ENCODE measurements around the gene ADAMTSL2. TPM values are rescaled to one million over a fixed set of nuclear protein-coding genes. Genes with fewer than 3 reads are reported as not detected.

ADAMTSL2 gene
- total RNA-seq, 2 donors from 2014 or later, result 0.24 to 0.74 TPM

GRCh38 chr9:133525677-133526076, 8.8 kb upstream of the ADAMTSL2 start:
- Histone ChIP-seq H3K27ac (no peak overlapping the region), H3K9ac (ENCODE audit: low read depth in 2 of 2, low read length in 2 of 2) (no peak overlapping the region), H3K36me3 (no peaks in the 10 kb centered on the region), H3K4me1 (no peaks in the 10 kb centered on the region), H3K4me3 (no peak overlapping the region), H3K9me3 (no peaks in the 10 kb centered on the region), H3K27me3 (no peaks in the 10 kb centered on the region)
- no peak for DNase-seq
- TF ChIP-seq CTCF (IDR thresholded peaks at IDR 0.05), result no peak
- intact Hi-C loops (cut with DNase I), result no loop called here

DNA sequence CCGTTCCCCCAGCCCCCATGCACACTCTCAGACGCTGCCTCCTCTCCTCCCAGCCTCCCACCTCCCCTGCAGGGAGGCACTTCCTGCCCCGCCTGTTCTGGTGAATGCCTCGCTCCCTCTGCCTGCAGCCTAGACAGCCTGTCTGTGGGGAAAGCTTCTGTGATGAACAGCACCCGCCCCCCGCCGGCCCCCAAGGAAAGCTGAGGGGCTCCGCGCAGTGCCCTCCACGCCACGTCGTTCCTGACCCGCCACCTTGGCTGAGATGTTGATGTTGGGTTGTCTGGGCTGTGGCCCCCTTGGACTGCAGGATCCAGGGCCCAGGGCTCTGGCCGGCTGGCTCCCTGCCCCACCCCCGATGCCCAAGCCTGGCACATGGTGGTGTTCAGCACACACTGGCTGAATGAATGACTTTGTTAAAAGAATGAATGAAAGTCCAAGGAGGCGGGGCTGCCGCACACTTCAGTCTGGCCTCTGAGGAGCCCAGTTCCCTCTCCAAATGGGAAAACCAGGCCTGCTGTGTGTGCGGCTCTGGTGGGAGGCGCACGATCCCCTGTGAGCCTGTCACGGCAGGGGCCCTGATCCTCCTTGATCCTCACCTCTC, 7.7 kb upstream of the ADAMTSL2 start:
- no peak overlapping the region for H3K4me3 ChIP-seq
- no peak overlapping the region for H3K27ac ChIP-seq
- H3K9me3 ChIP-seq, result no peaks in the 10 kb centered on the region
- H3K9ac ChIP-seq (ENCODE audit: low read depth in 2 of 2, low read length in 2 of 2), result no peak overlapping the region
- DNase-seq, result no peak
- no peak for TF ChIP-seq CTCF (IDR thresholded peaks at IDR 0.05)
- H3K27me3 ChIP-seq, result no peaks in the 10 kb centered on the region
- H3K4me1 ChIP-seq, result no peaks in the 10 kb centered on the region
- intact Hi-C loops (cut with DNase I), result no loop called here
- no peaks in the 10 kb centered on the region for H3K36me3 ChIP-seq

DNA sequence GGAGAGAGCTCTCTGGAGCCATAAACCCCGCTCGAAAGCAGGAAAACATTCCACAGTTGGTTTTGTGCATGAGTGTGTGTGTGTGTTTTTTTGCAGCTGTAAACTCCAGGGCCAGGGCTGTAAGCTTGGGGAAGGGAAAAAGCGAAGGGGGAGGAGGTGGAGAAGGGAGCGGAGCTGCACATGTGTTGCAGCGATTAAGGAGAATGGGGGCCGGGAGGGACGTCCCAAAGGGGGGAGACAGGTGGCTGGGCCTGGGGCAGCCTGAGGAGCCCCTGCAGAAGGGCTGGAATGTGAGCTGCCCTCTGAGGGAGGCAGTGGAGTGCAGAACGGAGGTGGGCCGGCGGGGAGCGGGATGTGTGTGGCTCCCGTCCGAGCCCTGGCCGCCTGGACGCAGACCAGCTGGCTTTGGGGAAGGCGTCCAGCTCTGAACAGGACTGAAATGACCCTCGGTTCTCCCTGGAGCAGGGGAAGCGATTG, 7.0 kb upstream of the ADAMTSL2 start:
- H3K9me3 ChIP-seq, result no peaks in the 10 kb centered on the region
- intact Hi-C loops (cut with DNase I), result no loop called here
- H3K9ac ChIP-seq (ENCODE audit: low read depth in 2 of 2, low read length in 2 of 2), result no peak overlapping the region
- no peaks in the 10 kb centered on the region for H3K27me3 ChIP-seq
- TF ChIP-seq CTCF (IDR thresholded peaks at IDR 0.05), result no peak
- no peaks in the 10 kb centered on the region for H3K4me1 ChIP-seq
- no peak for DNase-seq
- H3K36me3 ChIP-seq, result no peaks in the 10 kb centered on the region
- no peak overlapping the region for H3K4me3 ChIP-seq
- no peak overlapping the region for H3K27ac ChIP-seq

GRCh38 chr9:133528001-133528875, 6.3 kb upstream of the ADAMTSL2 start:
- H3K27me3 ChIP-seq, result no peaks in the 10 kb centered on the region
- no peak overlapping the region for H3K9ac ChIP-seq (ENCODE audit: low read depth in 2 of 2, low read length in 2 of 2)
- intact Hi-C loops (cut with DNase I), result no loop called here
- H3K4me1 ChIP-seq, result no peaks in the 10 kb centered on the region
- no peak for TF ChIP-seq CTCF (IDR thresholded peaks at IDR 0.05)
- no peak for DNase-seq
- no peaks in the 10 kb centered on the region for H3K9me3 ChIP-seq
- no peak overlapping the region for H3K4me3 ChIP-seq
- no peak overlapping the region for H3K27ac ChIP-seq
- no peaks in the 10 kb centered on the region for H3K36me3 ChIP-seq

DNA sequence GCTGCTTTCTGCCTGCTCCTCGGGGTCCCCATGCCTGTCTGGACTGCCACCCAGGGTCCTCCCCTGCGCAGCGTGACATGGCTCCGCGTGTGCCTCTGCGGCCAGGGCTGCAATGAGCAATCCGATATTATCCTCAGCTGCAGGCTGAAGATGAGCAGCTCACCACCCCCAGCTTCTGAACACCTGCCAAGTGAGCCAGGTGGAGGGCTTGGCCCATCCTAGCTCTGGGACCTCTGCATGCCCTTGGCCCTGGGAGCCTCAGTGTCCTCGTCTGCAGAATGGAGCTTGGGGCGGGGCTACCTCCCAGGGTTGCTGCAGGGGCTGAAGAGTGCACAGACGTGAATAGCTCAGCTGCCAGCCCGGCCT, 5.6 kb upstream of the ADAMTSL2 start:
- intact Hi-C loops (cut with DNase I), result no loop called here

More for the DNA sequence above, 5.6 kb upstream of the ADAMTSL2 start:
- Histone ChIP-seq H3K4me3 (no peak overlapping the region), H3K4me1 (peaks cover 2% of the 10 kb centered on the region), H3K27ac (no peak overlapping the region), H3K27me3 (peaks cover 3% of the 10 kb centered on the region), H3K9me3 (no peaks in the 10 kb centered on the region), H3K36me3 (no peaks in the 10 kb centered on the region), H3K9ac (ENCODE audit: low read depth in 2 of 2, low read length in 2 of 2) (no peak overlapping the region)
- DNase-seq, result no peak
- TF ChIP-seq CTCF (IDR thresholded peaks at IDR 0.05), result no peak
